ENCODE results near the gene VPS26C. TPM values are rescaled to one million over a fixed set of nuclear protein-coding genes. Genes with fewer than 3 reads are reported as not detected.
A peak's percentile ranks its signal among the peaks of the same experiment; 100 is the strongest.

VPS26C gene
- total RNA-seq, 1 experiment from 2014 or later, result 62.8 TPM

DNA sequence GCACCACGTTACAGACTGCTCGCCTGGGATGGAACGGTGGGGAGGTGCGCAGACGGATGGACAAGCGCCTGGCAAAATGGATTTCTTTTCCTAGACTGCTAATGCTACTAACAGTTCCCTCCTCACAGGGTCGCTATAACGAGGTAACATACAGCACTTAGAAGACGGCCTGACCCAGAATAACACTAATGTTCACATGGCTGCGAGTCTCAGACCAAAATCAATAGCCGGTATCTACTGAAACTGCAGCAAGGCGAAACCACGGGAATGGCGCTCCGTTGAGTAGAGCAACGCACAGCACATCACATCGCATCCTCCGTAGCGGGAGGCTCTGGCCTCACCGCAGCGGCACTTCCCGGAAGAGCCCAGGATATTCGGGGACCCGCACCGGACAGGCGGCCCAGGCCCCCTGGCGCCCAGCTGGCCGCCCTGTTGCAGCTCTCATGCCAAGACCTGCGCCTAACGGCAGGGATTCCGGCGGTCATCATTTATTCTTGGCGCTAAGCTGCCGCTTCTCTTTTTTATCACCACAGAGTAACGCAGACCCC lies 46.6 kb downstream of the VPS26C start:
- CTCF ChIA-PET, result interaction anchor here (0.6 kb wide), 1 partner anchor 141 kb away, joined by 3 read pairs; no protein-coding TSS in a partner anchor
- POLR2A ChIA-PET, result interaction anchor here (1.3 kb wide), 1 partner anchor 38 kb away, joined by 3 read pairs; no protein-coding TSS in a partner anchor
- ATAC-seq (peak; percentile 67), DNase-seq (ENCODE audit: low spot score) (peak; percentile 24)
- Mint-ChIP-seq H3K27me3 (ENCODE audit: low read depth) (peaks cover 32% of the 10 kb centered on the region), H3K4me1 (peaks cover 5% of the 10 kb centered on the region), H3K4me3 (peak overlapping the region; percentile 71), H3K27ac (no peak overlapping the region; the same call in 1 of the 2 replicates), H3K9me3 (peaks cover 18% of the 10 kb centered on the region), H3K36me3 (peaks cover 42% of the 10 kb centered on the region)
- TF ChIP-seq ATF6 (CRISPR knock-in tag; IDR thresholded peaks at IDR 0.05) (no peak), ZNF423 (CRISPR knock-in tag; IDR thresholded peaks at IDR 0.05) (no peak), ETV6 (CRISPR knock-in tag; IDR thresholded peaks at IDR 0.05) (peak; percentile 87; the same call in 1 of the 2 replicates)

- ATAC-seq (no peak), DNase-seq (ENCODE audit: low spot score) (no peak)
- Mint-ChIP-seq H3K9me3 (peaks cover 18% of the 10 kb centered on the region), H3K4me1 (peaks cover 5% of the 10 kb centered on the region), H3K27ac (no peak overlapping the region; the same call in 1 of the 2 replicates), H3K27me3 (ENCODE audit: low read depth) (peaks cover 32% of the 10 kb centered on the region), H3K4me3 (peak overlapping the region; percentile 71), H3K36me3 (peaks cover 36% of the 10 kb centered on the region)
- POLR2A ChIA-PET, result interaction anchor here (1.3 kb wide), 1 partner anchor 39 kb away, joined by 3 read pairs; no protein-coding TSS in a partner anchor
- no peak for TF ChIP-seq IRF2 (CRISPR knock-in tag; IDR thresholded peaks at IDR 0.05; ENCODE audit: borderline replicate concordance, low read depth)
- no peak for TF ChIP-seq ATF1 (CRISPR knock-in tag; IDR thresholded peaks at IDR 0.05)
- TF ChIP-seq NR2C2 (CRISPR knock-in tag; IDR thresholded peaks at IDR 0.05), result no peak
- TF ChIP-seq CREM (CRISPR knock-in tag; IDR thresholded peaks at IDR 0.05), result no peak
- no peak for TF ChIP-seq HMGA2 (CRISPR knock-in tag; IDR thresholded peaks at IDR 0.05)
- TF ChIP-seq E2F5 (CRISPR knock-in tag; IDR thresholded peaks at IDR 0.05), result no peak
- no peak for TF ChIP-seq TEAD4 (CRISPR knock-in tag; IDR thresholded peaks at IDR 0.05)
- TF ChIP-seq PRDM15 (CRISPR knock-in tag; IDR thresholded peaks at IDR 0.05), result no peak
- TF ChIP-seq NFE2L1 (CRISPR knock-in tag; IDR thresholded peaks at IDR 0.05), result no peak
- no peak for TF ChIP-seq GTF2I (CRISPR knock-in tag; conservative IDR thresholded peaks at IDR 0.05)
- no peak for TF ChIP-seq RELA (CRISPR knock-in tag; IDR thresholded peaks at IDR 0.05; ENCODE audit: borderline replicate concordance)
- TF ChIP-seq SP1 (CRISPR knock-in tag; conservative IDR thresholded peaks at IDR 0.05), result no peak
- TF ChIP-seq OVOL2 (CRISPR knock-in tag; IDR thresholded peaks at IDR 0.05; ENCODE audit: borderline replicate concordance), result no peak
- no peak for TF ChIP-seq ATF6 (CRISPR knock-in tag; IDR thresholded peaks at IDR 0.05)
- TF ChIP-seq JUN (CRISPR knock-in tag; IDR thresholded peaks at IDR 0.05), result no peak
- no peak for TF ChIP-seq ARID4B (CRISPR knock-in tag; IDR thresholded peaks at IDR 0.05; ENCODE audit: borderline replicate concordance)
- CTCF ChIA-PET, result interaction anchor here (0.6 to 1.3 kb wide), 2 partner anchors 53 to 140 kb away, joined by 3 read pairs; no protein-coding TSS in a partner anchor
Observed at GRCh38 chr21:37219761-37220432, 47.2 kb downstream of the VPS26C start.
